ENCODE data around the gene S100PBP. TPM values are rescaled to one million over a fixed set of nuclear protein-coding genes. Genes with fewer than 3 reads are reported as not detected.
A peak's percentile ranks its signal among the peaks of the same experiment; 100 is the strongest.

S100PBP gene
- total and polyA plus RNA-seq, 2 donors: 24.6 to 29.1 TPM

- Histone ChIP-seq H3K9me3 (ENCODE audit: control insufficient read depth in 2 of 2, insufficient read depth in 1 of 2, low read length in 1 of 2) (no peaks in the 10 kb centered on the region), H3K4me3 (ENCODE audit: low read length in 2 of 2) (no peak overlapping the region), H3K27ac (ENCODE audit: low read depth in 1 of 2, low read length in 1 of 2) (no peak overlapping the region), H3K4me1 (ENCODE audit: control insufficient read depth in 2 of 2, insufficient read depth in 2 of 2, low read length in 2 of 2) (peaks cover 0 to 3% of the 10 kb centered on the region in 2 donors), H3K36me3 (ENCODE audit: control insufficient read depth in 2 of 2, insufficient read depth in 2 of 2, low read length in 1 of 2) (peaks cover 23 to 40% of the 10 kb centered on the region in 2 donors), H3K27me3 (ENCODE audit: control insufficient read depth in 2 of 2, insufficient read depth in 1 of 2, low read length in 1 of 2) (no peaks in the 10 kb centered on the region)
- 95% methylated on average over 10 of the region's 10 CpGs for WGBS
- DNase-seq (ENCODE audit: low read depth in 6 of 9, low spot score in 9 of 9): no peak
These were observed 45.0 kb upstream of the S100PBP start for GRCh38 chr1:32772281-32773017.

- Histone ChIP-seq H3K36me3 (ENCODE audit: control insufficient read depth in 2 of 2, insufficient read depth in 2 of 2, low read length in 1 of 2) (peaks cover 23 to 48% of the 10 kb centered on the region in 2 donors), H3K27me3 (ENCODE audit: control insufficient read depth in 2 of 2, insufficient read depth in 1 of 2, low read length in 1 of 2) (no peaks in the 10 kb centered on the region), H3K4me3 (ENCODE audit: low read length in 2 of 2) (no peak overlapping the region), H3K9me3 (ENCODE audit: control insufficient read depth in 2 of 2, insufficient read depth in 1 of 2, low read length in 1 of 2) (no peaks in the 10 kb centered on the region), H3K27ac (ENCODE audit: low read depth in 1 of 2, low read length in 1 of 2) (no peak overlapping the region), H3K4me1 (ENCODE audit: control insufficient read depth in 2 of 2, insufficient read depth in 2 of 2, low read length in 2 of 2) (peaks cover 0 to 3% of the 10 kb centered on the region in 2 donors)
- DNase-seq (ENCODE audit: low read depth in 6 of 9, low spot score in 9 of 9): peak in 8 of 9 donors; percentile 50 to 82 (median 66)
- WGBS: 59% methylated on average over 9 of the region's 9 CpGs
These were observed 44.3 kb upstream of the S100PBP start for GRCh38 chr1:32773018-32773763.

GRCh38 chr1:32773764-32774463, 43.5 kb upstream of the S100PBP start:
- no peaks in the 10 kb centered on the region for H3K27me3 ChIP-seq (ENCODE audit: control insufficient read depth in 2 of 2, insufficient read depth in 1 of 2, low read length in 1 of 2)
- H3K4me1 ChIP-seq (ENCODE audit: control insufficient read depth in 2 of 2, insufficient read depth in 2 of 2, low read length in 2 of 2): peaks cover 0 to 3% of the 10 kb centered on the region in 2 donors
- no peak overlapping the region for H3K27ac ChIP-seq (ENCODE audit: low read depth in 1 of 2, low read length in 1 of 2)
- H3K9me3 ChIP-seq (ENCODE audit: control insufficient read depth in 2 of 2, insufficient read depth in 1 of 2, low read length in 1 of 2): no peaks in the 10 kb centered on the region
- no peak for DNase-seq (ENCODE audit: low read depth in 6 of 9, low spot score in 9 of 9)
- WGBS: 96% methylated on average over 7 of the region's 7 CpGs
- peaks cover 25 to 50% of the 10 kb centered on the region in 2 donors for H3K36me3 ChIP-seq (ENCODE audit: control insufficient read depth in 2 of 2, insufficient read depth in 2 of 2, low read length in 1 of 2)
- H3K4me3 ChIP-seq (ENCODE audit: low read length in 2 of 2): no peak overlapping the region

GRCh38 chr1:32774464-32774808, 43.0 kb upstream of the S100PBP start:
- H3K36me3 ChIP-seq (ENCODE audit: control insufficient read depth in 2 of 2, insufficient read depth in 2 of 2, low read length in 1 of 2): peaks cover 30 to 55% of the 10 kb centered on the region in 2 donors
- no peaks in the 10 kb centered on the region for H3K27me3 ChIP-seq (ENCODE audit: control insufficient read depth in 2 of 2, insufficient read depth in 1 of 2, low read length in 1 of 2)
- no peak overlapping the region for H3K27ac ChIP-seq (ENCODE audit: low read depth in 1 of 2, low read length in 1 of 2)
- no peaks in the 10 kb centered on the region for H3K9me3 ChIP-seq (ENCODE audit: control insufficient read depth in 2 of 2, insufficient read depth in 1 of 2, low read length in 1 of 2)
- peaks cover 0 to 3% of the 10 kb centered on the region in 2 donors for H3K4me1 ChIP-seq (ENCODE audit: control insufficient read depth in 2 of 2, insufficient read depth in 2 of 2, low read length in 2 of 2)
- no peak overlapping the region for H3K4me3 ChIP-seq (ENCODE audit: low read length in 2 of 2)
- DNase-seq (ENCODE audit: low read depth in 6 of 9, low spot score in 9 of 9): no peak

GRCh38 chr1:32774950-32775634, 42.4 kb upstream of the S100PBP start:
- Histone ChIP-seq H3K9me3 (ENCODE audit: control insufficient read depth in 2 of 2, insufficient read depth in 1 of 2, low read length in 1 of 2) (no peaks in the 10 kb centered on the region), H3K27me3 (ENCODE audit: control insufficient read depth in 2 of 2, insufficient read depth in 1 of 2, low read length in 1 of 2) (no peaks in the 10 kb centered on the region), H3K36me3 (ENCODE audit: control insufficient read depth in 2 of 2, insufficient read depth in 2 of 2, low read length in 1 of 2) (peaks cover 36 to 62% of the 10 kb centered on the region in 2 donors), H3K4me3 (ENCODE audit: low read length in 2 of 2) (no peak overlapping the region), H3K4me1 (ENCODE audit: control insufficient read depth in 2 of 2, insufficient read depth in 2 of 2, low read length in 2 of 2) (peaks cover 0 to 3% of the 10 kb centered on the region in 2 donors), H3K27ac (ENCODE audit: low read depth in 1 of 2, low read length in 1 of 2) (no peak overlapping the region)
- no peak for DNase-seq (ENCODE audit: low read depth in 6 of 9, low spot score in 9 of 9)
- 79% methylated on average over 2 of the region's 2 CpGs for WGBS

GRCh38 chr1:32775640-32776337, 41.7 kb upstream of the S100PBP start:
- 89% methylated on average over 13 of the region's 13 CpGs for WGBS
- DNase-seq (ENCODE audit: low read depth in 6 of 9, low spot score in 9 of 9): no peak
- H3K27me3 ChIP-seq (ENCODE audit: control insufficient read depth in 2 of 2, insufficient read depth in 1 of 2, low read length in 1 of 2): no peaks in the 10 kb centered on the region
- no peaks in the 10 kb centered on the region for H3K9me3 ChIP-seq (ENCODE audit: control insufficient read depth in 2 of 2, insufficient read depth in 1 of 2, low read length in 1 of 2)
- peaks cover 43 to 69% of the 10 kb centered on the region in 2 donors for H3K36me3 ChIP-seq (ENCODE audit: control insufficient read depth in 2 of 2, insufficient read depth in 2 of 2, low read length in 1 of 2)
- H3K4me1 ChIP-seq (ENCODE audit: control insufficient read depth in 2 of 2, insufficient read depth in 2 of 2, low read length in 2 of 2): peaks cover 0 to 3% of the 10 kb centered on the region in 2 donors
- H3K4me3 ChIP-seq (ENCODE audit: low read length in 2 of 2): no peak overlapping the region
- H3K27ac ChIP-seq (ENCODE audit: low read depth in 1 of 2, low read length in 1 of 2): no peak overlapping the region

- Histone ChIP-seq H3K36me3 (ENCODE audit: control insufficient read depth in 2 of 2, insufficient read depth in 2 of 2, low read length in 1 of 2) (peaks cover 63 to 86% of the 10 kb centered on the region in 2 donors), H3K27me3 (ENCODE audit: control insufficient read depth in 2 of 2, insufficient read depth in 1 of 2, low read length in 1 of 2) (no peaks in the 10 kb centered on the region), H3K4me3 (ENCODE audit: low read length in 2 of 2) (no peak overlapping the region), H3K4me1 (ENCODE audit: control insufficient read depth in 2 of 2, insufficient read depth in 2 of 2, low read length in 2 of 2) (no peaks in the 10 kb centered on the region), H3K9me3 (ENCODE audit: control insufficient read depth in 2 of 2, insufficient read depth in 1 of 2, low read length in 1 of 2) (no peaks in the 10 kb centered on the region), H3K27ac (ENCODE audit: low read depth in 1 of 2, low read length in 1 of 2) (no peak overlapping the region)
- no peak for DNase-seq (ENCODE audit: low read depth in 6 of 9, low spot score in 9 of 9)
- 98% methylated on average over 5 of the region's 5 CpGs for WGBS
These were observed 38.2 kb upstream of the S100PBP start for GRCh38 chr1:32779242-32779641.

- Histone ChIP-seq H3K4me1 (ENCODE audit: control insufficient read depth in 2 of 2, insufficient read depth in 2 of 2, low read length in 2 of 2) (no peaks in the 10 kb centered on the region), H3K27ac (ENCODE audit: low read depth in 1 of 2, low read length in 1 of 2) (no peak overlapping the region), H3K9me3 (ENCODE audit: control insufficient read depth in 2 of 2, insufficient read depth in 1 of 2, low read length in 1 of 2) (no peaks in the 10 kb centered on the region), H3K36me3 (ENCODE audit: control insufficient read depth in 2 of 2, insufficient read depth in 2 of 2, low read length in 1 of 2) (peaks cover 62 to 86% of the 10 kb centered on the region in 2 donors), H3K27me3 (ENCODE audit: control insufficient read depth in 2 of 2, insufficient read depth in 1 of 2, low read length in 1 of 2) (no peaks in the 10 kb centered on the region), H3K4me3 (ENCODE audit: low read length in 2 of 2) (no peak overlapping the region)
- no peak for DNase-seq (ENCODE audit: low read depth in 6 of 9, low spot score in 9 of 9)
- 94% methylated on average over 8 of the region's 8 CpGs for WGBS
These were observed 37.4 kb upstream of the S100PBP start for GRCh38 chr1:32780005-32780404.

All from thymus (tissue), 11 donors.